HAP-1 (cell line): ENCODE data around the gene NODAL.
"Not testable (repeated sequence)": the region's sequence is repeated elsewhere in the genome, so short reads cannot be mapped to it uniquely, and the experiment has no call there.

Source experiments
- DNase-seq, 2 experiments: peaks; one replicate each; pipeline ENCODE4 v3.0.0-alpha.2; 2016 to 2020; ENCODE audit warnings: low spot score in 2 of 2
- H3K27me3 ChIP-seq: fragments of 250-450 bp; sonication (Bioruptor Pico); 2 replicates; pipeline ENCODE4 v1.5.1; 2020; ENCODE audit warnings: low read depth, mild to moderate bottlenecking, moderate library complexity
- H3K36me3 ChIP-seq: fragments of 250-450 bp; sonication (Bioruptor Pico); replicated peaks from 2 replicates; pipeline ENCODE4 v1.5.1; 2020; ENCODE audit warnings: mild to moderate bottlenecking
- H3K4me1 ChIP-seq: fragments of 250-450 bp; sonication (Bioruptor Pico); 2 replicates; pipeline ENCODE4 v1.5.1; 2020; ENCODE audit warnings: mild to moderate bottlenecking
- H3K4me3 ChIP-seq: fragments of 250-450 bp; sonication (Bioruptor Pico); 2 replicates; pipeline ENCODE4 v1.5.1; 2020; ENCODE audit warnings: mild to moderate bottlenecking, moderate library complexity
- H3K9me3 ChIP-seq: fragments of 250-450 bp; sonication (Bioruptor Pico); 2 replicates; pipeline ENCODE4 v1.5.1; 2020; ENCODE audit warnings: mild to moderate bottlenecking, moderate library complexity
- in situ Hi-C: fragments of 300-500 bp; cut with MboI; formaldehyde crosslinking; loops from 3 replicates; pipeline ENCODE4 v1.14.3; 2020; ENCODE audit warnings: low sequenced_read_pairs, inconsistent platforms, mixed read lengths

NODAL gene

DNA sequence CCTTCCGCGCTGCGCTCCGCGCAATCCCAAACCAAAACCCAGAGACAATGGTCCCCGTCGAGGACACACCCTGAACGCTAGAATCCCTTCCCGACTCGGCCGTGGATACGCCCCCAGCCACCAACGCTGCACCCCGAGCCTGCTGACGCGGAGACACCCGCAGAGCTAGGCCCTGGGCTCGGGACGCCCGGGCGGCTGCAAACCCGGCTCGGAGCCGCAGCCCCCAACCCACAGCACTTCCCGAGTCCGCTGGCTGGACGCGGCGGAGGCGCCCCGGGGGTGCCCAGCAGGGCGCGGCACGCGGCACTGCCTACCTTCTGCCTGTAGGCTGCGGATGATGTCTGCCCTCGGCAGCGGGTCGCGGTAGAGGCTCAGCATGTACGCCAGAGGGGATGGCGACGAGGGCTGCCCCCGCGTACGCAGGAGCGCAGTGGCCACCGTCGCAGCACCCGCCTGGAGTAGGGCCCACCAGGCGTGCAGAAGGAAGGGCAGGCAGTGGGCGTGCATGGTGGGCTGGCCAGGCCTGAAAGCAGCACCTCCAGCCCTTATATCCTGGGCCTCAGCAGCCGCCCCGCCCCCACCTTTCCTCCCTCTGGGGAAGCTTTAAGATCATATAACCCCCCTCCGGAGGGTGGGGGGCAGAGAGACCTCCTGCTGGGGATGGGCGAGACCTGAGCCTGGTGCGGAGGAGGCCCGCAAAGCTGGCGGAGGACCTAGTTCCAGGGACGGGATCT lies at the start of gene NODAL:
NODAL (minus strand) TSS at position 521 of the 734 bp plus-strand sequence; CDS start at position 507, 14 bp downstream.
- Histone ChIP-seq H3K27me3 (peaks cover 21% of the 10 kb centered on the region), H3K4me3 (peak within 1 kb of the TSS; percentile 6; the same call in 1 of the 2 replicates), H3K36me3 (no peaks in the 10 kb centered on the region), H3K9me3 (no peaks in the 10 kb centered on the region), H3K4me1 (no peaks in the 10 kb centered on the region)
- no peak for DNase-seq
- in situ Hi-C loops: no loop called here

DNA sequence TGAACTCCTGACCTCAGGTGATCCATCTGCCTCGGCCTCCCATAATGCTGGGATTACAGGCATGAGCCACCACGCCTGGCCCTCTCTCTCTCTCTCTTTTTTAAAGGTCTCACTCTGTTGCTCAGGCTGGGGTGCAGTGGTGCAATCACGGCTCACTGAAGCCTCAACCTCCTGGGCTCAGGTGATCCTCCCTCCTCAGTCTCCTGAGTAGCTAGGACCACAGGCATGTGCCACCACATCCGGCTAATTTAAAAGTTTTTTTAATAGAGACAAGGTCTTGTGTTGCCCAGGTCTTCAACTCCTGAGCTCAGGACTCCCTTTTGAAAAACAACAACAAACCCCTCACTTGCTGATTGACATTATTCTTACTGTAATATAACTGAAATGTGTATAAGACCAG lies 48.7 kb upstream of the NODAL start:
- H3K36me3 ChIP-seq: peaks cover 4% of the 10 kb centered on the region; the same call in 1 of the 2 replicates
- no peak for DNase-seq
- in situ Hi-C loops: no loop called here
- no peaks in the 10 kb centered on the region for H3K9me3 ChIP-seq
- no peaks in the 10 kb centered on the region for H3K27me3 ChIP-seq
- peaks cover 4% of the 10 kb centered on the region for H3K4me1 ChIP-seq
- H3K4me3 ChIP-seq: no peak overlapping the region

- Histone ChIP-seq H3K4me1 (no peaks in the 10 kb centered on the region), H3K36me3 (peaks cover 8% of the 10 kb centered on the region), H3K27me3 (no peaks in the 10 kb centered on the region), H3K9me3 (no peaks in the 10 kb centered on the region), H3K4me3 (no peak overlapping the region)
- no peak for DNase-seq
- in situ Hi-C loops: no loop called here
Measured at GRCh38 chr10:70487824-70488223, 46.3 kb upstream of the NODAL start.

DNA sequence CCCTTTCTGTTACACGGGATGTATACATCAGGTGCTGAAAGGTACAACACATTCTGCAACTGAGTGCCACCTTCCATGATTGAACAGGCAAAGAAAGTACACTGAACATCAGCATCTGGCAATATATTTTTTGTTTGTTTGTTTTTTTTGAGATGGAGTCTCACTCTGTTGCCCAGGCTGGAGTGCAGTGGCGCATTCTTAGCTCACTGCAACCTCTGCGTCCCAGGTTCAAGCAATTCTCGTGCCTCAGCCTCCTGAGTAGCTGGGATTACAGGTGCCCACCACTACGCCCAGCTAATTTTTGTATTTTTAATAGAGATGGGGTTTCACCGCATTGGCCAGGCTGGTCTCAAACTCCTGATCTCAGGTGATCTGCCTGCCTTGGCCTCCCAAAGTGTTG lies 42.4 kb upstream of the NODAL start:
- H3K27me3 ChIP-seq, H3K4me3 ChIP-seq, H3K4me1 ChIP-seq, H3K36me3 ChIP-seq, in situ Hi-C loops, DNase-seq, H3K9me3 ChIP-seq: not testable (repeated sequence)

- peaks cover 10% of the 10 kb centered on the region for H3K36me3 ChIP-seq
Measured at GRCh38 chr10:70482982-70483760, 41.7 kb upstream of the NODAL start.

GRCh38 chr10:70481831-70482530 lies 40.5 kb upstream of the NODAL start:
- no peak overlapping the region for H3K4me3 ChIP-seq
- in situ Hi-C loops: no loop called here
- no peak for DNase-seq
- peaks cover 9% of the 10 kb centered on the region for H3K4me1 ChIP-seq
- peaks cover 10% of the 10 kb centered on the region for H3K36me3 ChIP-seq
- no peaks in the 10 kb centered on the region for H3K27me3 ChIP-seq
- H3K9me3 ChIP-seq: no peaks in the 10 kb centered on the region

More at GRCh38 chr10:70482982-70483760, 41.7 kb upstream of the NODAL start:
- no peaks in the 10 kb centered on the region for H3K9me3 ChIP-seq
- no peak overlapping the region for H3K4me3 ChIP-seq
- DNase-seq: no peak
- peaks cover 5% of the 10 kb centered on the region; the same call in 1 of the 2 replicates for H3K4me1 ChIP-seq
- in situ Hi-C loops: no loop called here
- H3K27me3 ChIP-seq: no peaks in the 10 kb centered on the region

GRCh38 chr10:70481105-70481504 lies 39.6 kb upstream of the NODAL start:
- in situ Hi-C loops: no loop called here
- H3K27me3 ChIP-seq: no peaks in the 10 kb centered on the region
- peaks cover 10% of the 10 kb centered on the region for H3K36me3 ChIP-seq
- H3K4me1 ChIP-seq: peaks cover 9% of the 10 kb centered on the region
- no peak overlapping the region for H3K4me3 ChIP-seq
- no peaks in the 10 kb centered on the region for H3K9me3 ChIP-seq
- no peak for DNase-seq

GRCh38 chr10:70480239-70480861 lies 38.9 kb upstream of the NODAL start:
- no peak for DNase-seq
- Histone ChIP-seq H3K9me3 (no peaks in the 10 kb centered on the region), H3K27me3 (no peaks in the 10 kb centered on the region), H3K4me1 (peaks cover 9% of the 10 kb centered on the region), H3K36me3 (peaks cover 6% of the 10 kb centered on the region), H3K4me3 (peak overlapping the region; percentile 66)
- in situ Hi-C loops: no loop called here

- no peaks in the 10 kb centered on the region for H3K9me3 ChIP-seq
- in situ Hi-C loops: no loop called here
- H3K4me3 ChIP-seq: peak overlapping the region; percentile 66
- no peak for DNase-seq
- H3K4me1 ChIP-seq: peaks cover 9% of the 10 kb centered on the region
- H3K27me3 ChIP-seq: no peaks in the 10 kb centered on the region
- H3K36me3 ChIP-seq: peaks cover 3% of the 10 kb centered on the region; the same call in 1 of the 2 replicates
Measured at GRCh38 chr10:70479626-70480238, 38.3 kb upstream of the NODAL start.

GRCh38 chr10:70479165-70479581 lies 37.7 kb upstream of the NODAL start:
- in situ Hi-C loops: no loop called here

DNA sequence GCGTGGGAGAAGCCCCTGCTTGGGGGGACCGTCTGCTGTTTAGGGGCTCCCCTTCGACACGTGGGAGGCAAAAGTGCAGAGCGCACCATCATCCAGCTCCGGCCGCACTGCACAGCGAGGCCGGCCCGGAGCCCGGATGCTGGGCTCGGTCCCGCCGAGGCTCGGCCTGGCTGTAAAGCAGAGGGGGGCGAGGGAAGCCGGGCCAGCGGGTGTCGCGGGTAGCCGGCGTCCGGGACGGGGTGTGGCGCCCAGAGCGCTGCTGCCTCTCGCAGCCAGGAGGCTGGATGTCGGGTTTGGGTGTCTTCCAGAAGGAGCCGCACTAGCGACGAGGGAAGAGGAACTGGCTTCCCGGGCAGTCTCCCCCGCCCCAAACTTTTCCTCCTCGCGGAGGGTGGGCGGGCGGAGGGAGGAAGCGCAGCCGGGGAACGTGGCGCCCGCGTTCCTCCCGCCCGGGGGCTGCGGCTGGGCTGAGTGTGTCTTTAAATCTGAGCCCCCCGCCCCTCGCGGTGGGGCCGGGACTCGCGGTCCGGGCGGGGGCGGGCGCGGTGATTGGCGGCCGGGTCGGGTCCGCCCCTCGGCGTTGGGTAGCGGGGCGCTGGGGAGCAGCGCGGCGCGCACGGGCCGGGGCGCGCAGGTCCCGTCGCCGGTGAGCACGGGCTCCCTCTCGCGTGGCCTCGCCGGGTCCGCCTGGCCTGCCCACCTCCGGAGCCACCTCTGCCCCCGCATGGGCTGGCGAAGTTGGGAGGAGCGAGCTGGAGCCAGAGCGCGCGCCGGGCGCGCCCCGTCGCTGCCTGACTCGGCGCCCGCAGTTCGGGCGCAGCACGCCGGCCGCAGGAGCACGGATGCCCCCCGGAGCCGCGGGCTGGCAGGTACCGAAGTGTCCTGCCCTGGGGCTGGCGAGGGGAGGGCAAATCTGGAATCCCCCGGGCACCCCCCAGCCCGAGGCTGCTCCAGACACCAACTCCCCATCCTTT lies 37.0 kb upstream of the NODAL start, which contains the start of gene PALD1:
PALD1 (plus strand) TSS at position 577 of the 974 bp plus-strand sequence. CDS start 47,185 bp downstream, outside the sequence.
- no peaks in the 10 kb centered on the region for H3K9me3 ChIP-seq
- H3K4me3 ChIP-seq: peak within 1 kb of the TSS; percentile 66
- DNase-seq: peak; percentile 71 to 87
- peaks cover 9% of the 10 kb centered on the region for H3K4me1 ChIP-seq
- no peaks in the 10 kb centered on the region for H3K27me3 ChIP-seq
- in situ Hi-C loops: no loop called here
- H3K36me3 ChIP-seq: 0 out of 2 replicates have a peak, but pooled peaks cover 2% of the 10 kb centered on the region

More at GRCh38 chr10:70479165-70479581, 37.7 kb upstream of the NODAL start:
- no peaks in the 10 kb centered on the region for H3K9me3 ChIP-seq
- H3K27me3 ChIP-seq: no peaks in the 10 kb centered on the region
- H3K36me3 ChIP-seq: 0 out of 2 replicates have a peak, but pooled peaks cover 2% of the 10 kb centered on the region
- peak overlapping the region; percentile 66 for H3K4me3 ChIP-seq
- peak in 1 of 2 experiments; percentile 47 for DNase-seq
- H3K4me1 ChIP-seq: peaks cover 9% of the 10 kb centered on the region

- H3K4me3 ChIP-seq: peak overlapping the region; percentile 66
Measured at GRCh38 chr10:70477661-70478162, 36.2 kb upstream of the NODAL start.

More at GRCh38 chr10:70477661-70478162, 36.2 kb upstream of the NODAL start:
- Histone ChIP-seq H3K9me3 (no peaks in the 10 kb centered on the region), H3K27me3 (no peaks in the 10 kb centered on the region), H3K36me3 (0 out of 2 replicates have a peak, but pooled peaks cover 2% of the 10 kb centered on the region), H3K4me1 (peaks cover 9% of the 10 kb centered on the region)
- peak in 1 of 2 experiments; percentile 40 for DNase-seq
- in situ Hi-C loops: no loop called here
